GM12875 (cell line): ENCODE measurements around the gene MPC1L.
A peak's percentile ranks its signal among the peaks of the same experiment; 100 is the strongest.

Source experiments
- H3K4me3 ChIP-seq: one replicate; pipeline ENCODE4 v1.5.1; 2011; ENCODE audit warnings: low read depth, low read length, control low read depth
- CTCF ChIP-seq: IDR thresholded peaks from 2 replicates; pipeline ENCODE4 v1.5.1; 2011; ENCODE audit warnings: low read depth, mild to moderate bottlenecking, control low read depth, inconsistent platforms, low read length, moderate library complexity, borderline replicate concordance; ENCODE audit not compliant: insufficient read depth

The MPC1L gene

GRCh38 chrX:40632199-40632598 lies 9.0 kb downstream of the MPC1L start:
- no peak for TF ChIP-seq CTCF
- H3K4me3 ChIP-seq: no peak overlapping the region

GRCh38 chrX:40637687-40638086 lies 14.5 kb downstream of the MPC1L start:
- no peak overlapping the region for H3K4me3 ChIP-seq
- no peak for TF ChIP-seq CTCF

- TF ChIP-seq CTCF: no peak
- H3K4me3 ChIP-seq: peak overlapping the region; percentile 54
These were observed 20.9 kb downstream of the MPC1L start for GRCh38 chrX:40644176-40644575.

GRCh38 chrX:40644821-40645358 lies 21.7 kb downstream of the MPC1L start:
- peak overlapping the region; percentile 54 for H3K4me3 ChIP-seq
- no peak for TF ChIP-seq CTCF

GRCh38 chrX:40646489-40647306 lies 23.5 kb downstream of the MPC1L start:
- no peak for TF ChIP-seq CTCF
- peak overlapping the region; percentile 92 for H3K4me3 ChIP-seq

- no peak for TF ChIP-seq CTCF
- peak within 1 kb of the TSS; percentile 92 for H3K4me3 ChIP-seq
These were observed 24.3 kb downstream of the MPC1L start, which contains the start of gene CXorf38 for GRCh38 chrX:40647307-40648197. Gene CXorf38 (minus strand): TSS chrX:40647561. CDS start chrX:40647520, 41 bp downstream.
